H9 (cell line): ENCODE measurements around the gene TMIGD2. TPM values are rescaled to one million over a fixed set of nuclear protein-coding genes. Genes with fewer than 3 reads are reported as not detected.

Experiments used
- DNase-seq: peaks from one replicate; pipeline ENCODE4 v3.0.0-alpha.2; 2017
- H2AFZ ChIP-seq: one replicate; pipeline ENCODE4 v1.6.1; 2013; ENCODE audit warnings: mild to moderate bottlenecking, low read length, control low read depth, moderate library complexity
- H2AK5ac ChIP-seq: 2 replicates; pipeline ENCODE4 v1.6.1; 2013; ENCODE audit warnings: low read length, control low read depth, mixed read lengths; ENCODE audit not compliant: insufficient read length
- H2BK120ac ChIP-seq: one replicate; pipeline ENCODE4 v1.6.1; 2013; ENCODE audit warnings: low read depth, mild to moderate bottlenecking, low read length, control low read depth, inconsistent platforms; ENCODE audit not compliant: poor library complexity, severe bottlenecking
- H2BK12ac ChIP-seq: 2 replicates; pipeline ENCODE4 v1.6.1; 2013; ENCODE audit warnings: low read length, control low read depth, mixed read lengths, low read depth; ENCODE audit not compliant: insufficient read length
- H2BK15ac ChIP-seq: 2 replicates; pipeline ENCODE4 v1.6.1; 2013; ENCODE audit warnings: low read depth, low read length, control low read depth
- H2BK20ac ChIP-seq: one replicate; pipeline ENCODE4 v1.6.1; 2013; ENCODE audit warnings: low read depth, mild to moderate bottlenecking, low read length, control low read depth, inconsistent platforms; ENCODE audit not compliant: poor library complexity, severe bottlenecking
- H2BK5ac ChIP-seq: 2 replicates; pipeline ENCODE4 v1.6.1; 2013; ENCODE audit warnings: low read length, control low read depth, mixed read lengths; ENCODE audit not compliant: insufficient read length
- H3K14ac ChIP-seq: 2 replicates; pipeline ENCODE4 v1.6.1; 2013; ENCODE audit warnings: low read length, control low read depth; ENCODE audit not compliant: insufficient read depth
- H3K18ac ChIP-seq: 2 replicates; pipeline ENCODE4 v1.6.1; 2013; ENCODE audit warnings: low read depth, mild to moderate bottlenecking, mixed read lengths, low read length, control low read depth; ENCODE audit not compliant: insufficient read length
- H3K23ac ChIP-seq: 2 replicates; pipeline ENCODE4 v1.6.1; 2013; ENCODE audit warnings: low read length, control low read depth, mixed read lengths, low read depth; ENCODE audit not compliant: insufficient read length
- H3K23me2 ChIP-seq: 2 replicates; pipeline ENCODE4 v1.6.1; 2013; ENCODE audit warnings: low read depth, mild to moderate bottlenecking, mixed read lengths, low read length, control low read depth; ENCODE audit not compliant: insufficient read length, poor library complexity, severe bottlenecking
- H3K27ac ChIP-seq: 2 replicates; pipeline ENCODE4 v1.5.1; 2013; ENCODE audit warnings: low read length, control low read depth, mixed read lengths, low read depth; ENCODE audit not compliant: insufficient read length
- H3K27me3 ChIP-seq: 2 replicates; pipeline ENCODE4 v1.6.1; 2013; ENCODE audit warnings: low read length, control low read depth, inconsistent platforms; ENCODE audit not compliant: insufficient read depth
- H3K4ac ChIP-seq: 2 replicates; pipeline ENCODE4 v1.6.1; 2013; ENCODE audit warnings: low read depth, mild to moderate bottlenecking, control low read depth, inconsistent platforms, low read length, moderate library complexity
- H3K4me1 ChIP-seq: 2 replicates; pipeline ENCODE4 v1.6.1; 2013; ENCODE audit warnings: low read length, control low read depth, inconsistent platforms; ENCODE audit not compliant: insufficient read depth
- H3K4me2 ChIP-seq: 2 replicates; pipeline ENCODE4 v1.6.1; 2013; ENCODE audit warnings: low read length, control low read depth, mixed read lengths; ENCODE audit not compliant: insufficient read length, insufficient read depth
- H3K56ac ChIP-seq: 2 replicates; pipeline ENCODE4 v1.6.1; 2013; ENCODE audit warnings: low read depth, mild to moderate bottlenecking, mixed read lengths, low read length, control low read depth; ENCODE audit not compliant: insufficient read length
- H3K79me1 ChIP-seq: 2 replicates; pipeline ENCODE4 v1.6.1; 2013; ENCODE audit warnings: low read depth, mild to moderate bottlenecking, moderate library complexity, low read length, control low read depth, inconsistent platforms; ENCODE audit not compliant: insufficient read depth, poor library complexity, severe bottlenecking
- H3K79me2 ChIP-seq: 2 replicates; pipeline ENCODE4 v1.6.1; 2013; ENCODE audit warnings: low read length, control low read depth, inconsistent platforms; ENCODE audit not compliant: insufficient read depth
- H3K9ac ChIP-seq: 2 replicates; pipeline ENCODE4 v1.6.1; 2013; ENCODE audit warnings: low read length, control low read depth, mixed read lengths; ENCODE audit not compliant: insufficient read length; ENCODE audit errors: extremely low read depth
- H3K9me3 ChIP-seq: one replicate; pipeline ENCODE4 v1.6.1; 2013; ENCODE audit warnings: low read depth, low read length, inconsistent platforms; ENCODE audit not compliant: control insufficient read depth
- H3T11ph ChIP-seq: one replicate; pipeline ENCODE4 v1.6.1; 2013; ENCODE audit warnings: mild to moderate bottlenecking, low read length, control low read depth, inconsistent platforms
- H4K20me1 ChIP-seq: one replicate; pipeline ENCODE4 v1.6.1; 2013; ENCODE audit not compliant: control insufficient read depth, insufficient read length, insufficient read depth
- H4K5ac ChIP-seq: 2 replicates; pipeline ENCODE4 v1.6.1; 2013; ENCODE audit warnings: low read depth, mild to moderate bottlenecking, mixed read lengths, low read length, control low read depth; ENCODE audit not compliant: insufficient read length
- H4K8ac ChIP-seq: replicated peaks from 2 replicates; pipeline ENCODE4 v1.6.1; 2013; ENCODE audit warnings: low read length, control low read depth, mixed read lengths, low read depth; ENCODE audit not compliant: insufficient read length
- H4K91ac ChIP-seq: 2 replicates; pipeline ENCODE4 v1.6.1; 2013; ENCODE audit warnings: low read depth, mild to moderate bottlenecking, moderate library complexity, mixed read lengths, low read length, control low read depth; ENCODE audit not compliant: insufficient read length
- H3K27ac Mint-ChIP-seq, 3 experiments: 2 replicates in 2 of 3; 3 replicates in 1 of 3; pipeline ENCODE4 v1.8.0; 2020 to 2021; ENCODE audit warnings: mixed read lengths in 3 of 3, mild to moderate bottlenecking in 1 of 3, moderate library complexity in 1 of 3
- H3K27me3 Mint-ChIP-seq: 2 replicates; pipeline ENCODE4 v1.8.0; 2021; ENCODE audit warnings: low read depth, mild to moderate bottlenecking, moderate library complexity, mixed read lengths
- H3K36me3 Mint-ChIP-seq, 3 experiments: 2 replicates in 2 of 3; 3 replicates in 1 of 3; pipeline ENCODE4 v1.8.0; 2020 to 2021; ENCODE audit warnings: low read depth in 3 of 3, mixed read lengths in 3 of 3; ENCODE audit not compliant: insufficient read depth in 1 of 3
- H3K4me1 Mint-ChIP-seq, 2 experiments: 2 replicates each; pipeline ENCODE4 v1.8.0; 2020; ENCODE audit warnings: mixed read lengths in 2 of 2
- H3K4me3 Mint-ChIP-seq, 2 experiments: 2 replicates in 1 of 2; 3 replicates in 1 of 2; pipeline ENCODE4 v1.8.0; 2020 to 2021; ENCODE audit warnings: mild to moderate bottlenecking in 2 of 2, mixed read lengths in 2 of 2, moderate library complexity in 1 of 2
- H3K9me3 Mint-ChIP-seq, 2 experiments: 2 replicates in 1 of 2; 3 replicates in 1 of 2; pipeline ENCODE4 v1.8.0; 2020; ENCODE audit warnings: mild to moderate bottlenecking in 2 of 2, mixed read lengths in 2 of 2, moderate library complexity in 1 of 2
- WGBS: extraction: QIAGEN DNeasy Blood & Tissue Kit; methylation state at CpG from one replicate; pipeline ENCODE4 v1.1.7; 2013; ENCODE audit warnings: missing lambda C conversion rate, low lambda C conversion rate, mixed read lengths; ENCODE audit not compliant: insufficient read length; ENCODE audit errors: extremely low coverage; 5-methylcytosine and 5-hydroxymethylcytosine counted together
- total RNA-seq: library from RNA; stranded (reverse); gene quantifications from 2 replicates; pipeline ENCODE4 v1.2.1, GENCODE V29; 2021
- TF ChIP-seq, protein P1 (sequence below): fragments of 200-600 bp; sonication (generic); conservative IDR thresholded peaks from 3 replicates; pipeline ENCODE4 v1.8.0; 2021; ENCODE audit warnings: antibody characterized with exemption, mild to moderate bottlenecking

The TMIGD2 gene
- total RNA-seq, 1 experiment from 2014 or later = 0.26 TPM

DNA sequence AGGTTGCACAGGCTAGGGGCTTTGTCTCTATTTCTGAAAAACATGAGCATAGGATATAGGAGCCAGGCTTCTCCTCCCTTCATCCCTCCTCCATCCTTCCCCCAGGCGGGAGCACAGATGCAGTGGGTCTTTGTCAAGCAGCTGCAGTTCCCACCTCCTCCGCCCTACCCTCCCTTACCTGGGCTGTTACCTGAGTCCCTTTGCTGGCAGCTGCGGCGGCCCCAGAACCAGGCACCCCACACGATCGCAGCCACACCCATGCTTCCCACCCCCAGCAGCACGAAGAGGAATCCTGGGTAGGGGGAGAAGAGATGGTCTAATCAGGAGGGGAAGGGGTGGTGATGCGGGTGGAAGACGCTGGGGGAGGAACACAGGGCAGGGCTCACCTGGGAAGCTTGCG, 7.8 kb downstream of the TMIGD2 start:
- H2BK20ac ChIP-seq = no peak overlapping the region
- H2BK5ac ChIP-seq = no peak overlapping the region
- no peaks in the 10 kb centered on the region for H3K79me1 ChIP-seq
- no peak overlapping the region for H3K14ac ChIP-seq
- no CpG with 5 or more reads among the region's 10 CpGs for WGBS
- peaks cover 15% of the 10 kb centered on the region for H3K27me3 Mint-ChIP-seq
- H3K27ac Mint-ChIP-seq = peak overlapping the region in 1 of 3 experiments; percentile 69; a peak in 2 of 7 replicates
- no peaks in the 10 kb centered on the region for H3K79me2 ChIP-seq
- no peak overlapping the region for H2BK12ac ChIP-seq
- no peak overlapping the region for H4K91ac ChIP-seq
- no peaks in the 10 kb centered on the region for H3K4me1 ChIP-seq
- H4K5ac ChIP-seq = no peak overlapping the region
- H3K56ac ChIP-seq = no peak overlapping the region
- H3K4ac ChIP-seq = no peak overlapping the region
- H3T11ph ChIP-seq = no peak overlapping the region
- TF ChIP-seq, protein P1, sequence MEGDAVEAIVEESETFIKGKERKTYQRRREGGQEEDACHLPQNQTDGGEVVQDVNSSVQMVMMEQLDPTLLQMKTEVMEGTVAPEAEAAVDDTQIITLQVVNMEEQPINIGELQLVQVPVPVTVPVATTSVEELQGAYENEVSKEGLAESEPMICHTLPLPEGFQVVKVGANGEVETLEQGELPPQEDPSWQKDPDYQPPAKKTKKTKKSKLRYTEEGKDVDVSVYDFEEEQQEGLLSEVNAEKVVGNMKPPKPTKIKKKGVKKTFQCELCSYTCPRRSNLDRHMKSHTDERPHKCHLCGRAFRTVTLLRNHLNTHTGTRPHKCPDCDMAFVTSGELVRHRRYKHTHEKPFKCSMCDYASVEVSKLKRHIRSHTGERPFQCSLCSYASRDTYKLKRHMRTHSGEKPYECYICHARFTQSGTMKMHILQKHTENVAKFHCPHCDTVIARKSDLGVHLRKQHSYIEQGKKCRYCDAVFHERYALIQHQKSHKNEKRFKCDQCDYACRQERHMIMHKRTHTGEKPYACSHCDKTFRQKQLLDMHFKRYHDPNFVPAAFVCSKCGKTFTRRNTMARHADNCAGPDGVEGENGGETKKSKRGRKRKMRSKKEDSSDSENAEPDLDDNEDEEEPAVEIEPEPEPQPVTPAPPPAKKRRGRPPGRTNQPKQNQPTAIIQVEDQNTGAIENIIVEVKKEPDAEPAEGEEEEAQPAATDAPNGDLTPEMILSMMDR = no peak
- no peak overlapping the region for H3K18ac ChIP-seq
- H2AFZ ChIP-seq = no peak overlapping the region
- H4K20me1 ChIP-seq = no peaks in the 10 kb centered on the region
- H2AK5ac ChIP-seq = no peak overlapping the region
- peak overlapping the region in 1 of 2 experiments; percentile 45; a peak in 1 of 5 replicates for H3K4me3 Mint-ChIP-seq
- no peaks in the 10 kb centered on the region for H3K27me3 ChIP-seq
- H3K23ac ChIP-seq = no peak overlapping the region
- no peak overlapping the region for H4K8ac ChIP-seq
- H3K9me3 ChIP-seq = no peaks in the 10 kb centered on the region
- DNase-seq = no peak
- no peaks in the 10 kb centered on the region for H3K23me2 ChIP-seq
- H3K9ac ChIP-seq = no peak overlapping the region
- H3K36me3 Mint-ChIP-seq = no peaks in the 10 kb centered on the region
- no peak overlapping the region for H2BK15ac ChIP-seq
- H3K27ac ChIP-seq = no peak overlapping the region
- peaks cover 5 to 14% of the 10 kb centered on the region in 2 experiments for H3K4me1 Mint-ChIP-seq
- no peak overlapping the region for H2BK120ac ChIP-seq
- H3K4me2 ChIP-seq = no peak overlapping the region
- H3K9me3 Mint-ChIP-seq = no peaks in the 10 kb centered on the region
